Measurements from ENCODE around the gene SLC6A8. TPM values are rescaled to one million over a fixed set of nuclear protein-coding genes. Genes with fewer than 3 reads are reported as not detected.

SLC6A8 gene
- polyA plus RNA-seq, 3 donors from 2014 or later: 0.07 to 0.09 TPM; not detected in 1

GRCh38 chrX:153707406-153707805 is 19.7 kb downstream of the SLC6A8 start:
- Mint-ChIP-seq H3K9me3 (no peaks in the 10 kb centered on the region), H3K27ac (no peak overlapping the region), H3K27me3 (ENCODE audit: low read depth in 3 of 3) (peaks cover 0 to 3% (median 0%) of the 10 kb centered on the region in 3 donors), H3K4me3 (no peak overlapping the region), H3K4me1 (peaks cover 0 to 3% of the 10 kb centered on the region in 2 donors), H3K36me3 (no peaks in the 10 kb centered on the region)
- no peak for DNase-seq

- H3K27me3 Mint-ChIP-seq (ENCODE audit: low read depth in 3 of 3): peaks cover 0 to 3% (median 0%) of the 10 kb centered on the region in 3 donors
- no peak overlapping the region for H3K4me3 Mint-ChIP-seq
- no peaks in the 10 kb centered on the region for H3K9me3 Mint-ChIP-seq
- H3K4me1 Mint-ChIP-seq: peaks cover 0 to 3% of the 10 kb centered on the region in 2 donors
- peaks cover 0 to 4% (median 3%) of the 10 kb centered on the region in 3 donors for H3K36me3 Mint-ChIP-seq
- no peak for DNase-seq
- no peak overlapping the region for H3K27ac Mint-ChIP-seq
These were observed 20.7 kb downstream of the SLC6A8 start for GRCh38 chrX:153708415-153708814.

- peaks cover 0 to 3% of the 10 kb centered on the region in 2 donors for H3K4me1 Mint-ChIP-seq
- no peak overlapping the region for H3K27ac Mint-ChIP-seq
These were observed 22.3 kb downstream of the SLC6A8 start for GRCh38 chrX:153709726-153710674.

GRCh38 chrX:153714256-153714655 is 26.5 kb downstream of the SLC6A8 start:
- Mint-ChIP-seq H3K4me1 (peaks cover 0 to 2% of the 10 kb centered on the region in 2 donors), H3K36me3 (peaks cover 3 to 16% (median 5%) of the 10 kb centered on the region in 3 donors), H3K27me3 (ENCODE audit: low read depth in 3 of 3) (peaks cover 0 to 4% (median 1%) of the 10 kb centered on the region in 3 donors), H3K9me3 (no peaks in the 10 kb centered on the region), H3K4me3 (no peak overlapping the region), H3K27ac (no peak overlapping the region)
- DNase-seq: no peak

More at GRCh38 chrX:153709726-153710674, 22.3 kb downstream of the SLC6A8 start:
- Mint-ChIP-seq H3K9me3 (no peaks in the 10 kb centered on the region), H3K27me3 (ENCODE audit: low read depth in 3 of 3) (peaks cover 0 to 2% (median 1%) of the 10 kb centered on the region in 3 donors), H3K4me3 (no peak overlapping the region), H3K36me3 (peaks cover 3 to 10% (median 5%) of the 10 kb centered on the region in 3 donors)
- no peak for DNase-seq

- Mint-ChIP-seq H3K4me3 (no peak overlapping the region), H3K9me3 (no peaks in the 10 kb centered on the region), H3K27me3 (ENCODE audit: low read depth in 3 of 3) (peaks cover 0 to 4% (median 0%) of the 10 kb centered on the region in 3 donors), H3K4me1 (peaks cover 7 to 9% of the 10 kb centered on the region in 2 donors), H3K27ac (no peak overlapping the region), H3K36me3 (peaks cover 3 to 16% (median 5%) of the 10 kb centered on the region in 3 donors)
- no peak for DNase-seq
These were observed 29.7 kb downstream of the SLC6A8 start for GRCh38 chrX:153717445-153717844.

- Mint-ChIP-seq H3K27me3 (ENCODE audit: low read depth in 3 of 3) (peaks cover 0 to 3% (median 0%) of the 10 kb centered on the region in 3 donors), H3K36me3 (peaks cover 0 to 8% (median 1%) of the 10 kb centered on the region in 3 donors), H3K4me1 (peaks cover 17 to 19% of the 10 kb centered on the region in 2 donors), H3K27ac (no peak overlapping the region), H3K4me3 (no peak overlapping the region), H3K9me3 (no peaks in the 10 kb centered on the region)
- no peak for DNase-seq
These were observed 31.5 kb downstream of the SLC6A8 start for GRCh38 chrX:153719238-153719637.

- peaks cover 0 to 6% (median 0%) of the 10 kb centered on the region in 3 donors for H3K36me3 Mint-ChIP-seq
- H3K9me3 Mint-ChIP-seq: no peaks in the 10 kb centered on the region
- no peak overlapping the region for H3K4me3 Mint-ChIP-seq
- H3K4me1 Mint-ChIP-seq: peaks cover 17 to 19% of the 10 kb centered on the region in 2 donors
- no peak overlapping the region for H3K27ac Mint-ChIP-seq
- H3K27me3 Mint-ChIP-seq (ENCODE audit: low read depth in 3 of 3): peaks cover 0 to 2% (median 0%) of the 10 kb centered on the region in 3 donors
- DNase-seq: no peak
These were observed 32.0 kb downstream of the SLC6A8 start for GRCh38 chrX:153719701-153720100.

- no peaks in the 10 kb centered on the region for H3K9me3 Mint-ChIP-seq
- H3K36me3 Mint-ChIP-seq: peaks cover 0 to 3% (median 0%) of the 10 kb centered on the region in 3 donors
These were observed 35.1 kb downstream of the SLC6A8 start for GRCh38 chrX:153722704-153723350.

GRCh38 chrX:153723351-153724251 is 35.9 kb downstream of the SLC6A8 start:
- peaks cover 0 to 3% (median 0%) of the 10 kb centered on the region in 3 donors for H3K36me3 Mint-ChIP-seq
- H3K4me3 Mint-ChIP-seq: peak overlapping the region; percentile 84 to 92 (median 86)
- DNase-seq: peak; percentile 46 to 49 (median 47)
- peaks cover 0 to 5% (median 3%) of the 10 kb centered on the region in 3 donors for H3K27me3 Mint-ChIP-seq (ENCODE audit: low read depth in 3 of 3)
- peak overlapping the region; percentile 65 to 90 (median 86) for H3K27ac Mint-ChIP-seq
- no peaks in the 10 kb centered on the region for H3K9me3 Mint-ChIP-seq
- H3K4me1 Mint-ChIP-seq: peaks cover 31 to 42% of the 10 kb centered on the region in 2 donors

More at GRCh38 chrX:153722704-153723350, 35.1 kb downstream of the SLC6A8 start:
- no peak for DNase-seq
- peak overlapping the region; percentile 84 to 92 (median 86) for H3K4me3 Mint-ChIP-seq
- H3K27ac Mint-ChIP-seq: peak overlapping the region; percentile 65 to 90 (median 86)
- peaks cover 0 to 5% (median 3%) of the 10 kb centered on the region in 3 donors for H3K27me3 Mint-ChIP-seq (ENCODE audit: low read depth in 3 of 3)
- H3K4me1 Mint-ChIP-seq: peaks cover 28 to 37% of the 10 kb centered on the region in 2 donors

GRCh38 chrX:153724252-153725038 is 36.7 kb downstream of the SLC6A8 start, which contains the start of the genes ABCD1 and BCAP31:
Gene ABCD1 (plus strand): TSS chrX:153724856. CDS start chrX:153725267, 411 bp downstream.
Gene BCAP31 (minus strand): TSS chrX:153724387. CDS start chrX:153723244, 1,143 bp downstream.
- Mint-ChIP-seq H3K27me3 (ENCODE audit: low read depth in 3 of 3) (peaks cover 0 to 5% (median 3%) of the 10 kb centered on the region in 3 donors), H3K4me3 (peak within 1 kb of the TSS; percentile 84 to 92 (median 86)), H3K9me3 (no peaks in the 10 kb centered on the region), H3K4me1 (peaks cover 31 to 40% of the 10 kb centered on the region in 2 donors), H3K36me3 (no peaks in the 10 kb centered on the region), H3K27ac (peak within 1 kb of the TSS; percentile 65 to 90 (median 86))
- DNase-seq: peak; percentile 87 to 91 (median 90)

GRCh38 chrX:153725039-153725831 is 37.5 kb downstream of the SLC6A8 start:
- peaks cover 31 to 40% of the 10 kb centered on the region in 2 donors for H3K4me1 Mint-ChIP-seq
- H3K9me3 Mint-ChIP-seq: no peaks in the 10 kb centered on the region
- no peaks in the 10 kb centered on the region for H3K36me3 Mint-ChIP-seq
- H3K4me3 Mint-ChIP-seq: peak overlapping the region; percentile 33 to 74 (median 49)
- H3K27ac Mint-ChIP-seq: peak overlapping the region in 4 of 6 donors; percentile 19 to 80 (median 60)
- DNase-seq: no peak
- peaks cover 3 to 5% (median 3%) of the 10 kb centered on the region in 3 donors for H3K27me3 Mint-ChIP-seq (ENCODE audit: low read depth in 3 of 3)

Measured in immature natural killer cell (primary cell).